PC-9 (cell line): Measurements from ENCODE around the gene UNC13D. TPM values are rescaled to one million over a fixed set of nuclear protein-coding genes. Genes with fewer than 3 reads are reported as not detected.
"Not testable (repeated sequence)": the region's sequence is repeated elsewhere in the genome, so short reads cannot be mapped to it uniquely, and the experiment has no call there.

Experiments
- BruUV-seq: library from RNA; stranded (reverse); fragments of 400-500 nt; replicated peaks from 2 replicates; lab custom pipeline; 2021; lab: Mats Ljungman, UMichigan
- CTCF ChIA-PET: fragments of 300-600 bp; sonication (Branson Sonifier 250); formaldehyde crosslinking; loops from one replicate; lab custom pipeline; 2022; ENCODE audit warnings: antibody characterized with exemption; lab: Charles Lee
- POLR2A ChIA-PET: fragments of 300-600 bp; sonication (Branson Sonifier 250); formaldehyde crosslinking; loops from one replicate; lab custom pipeline; 2022; ENCODE audit warnings: antibody characterized with exemption; ENCODE audit not compliant: unreplicated experiment; lab: Charles Lee
- DNase-seq, 2 experiments: peaks; one replicate each; pipeline versions ENCODE4 v3.0.0 to v3.0.0-alpha.2; 2015 to 2022; ENCODE audit warnings: mixed read lengths in 1 of 2
- H2AFZ ChIP-seq: fragments of 200-600 bp; sonication (generic); 2 replicates; pipeline ENCODE4 v1.8.1; 2017; ENCODE audit warnings: antibody characterized with exemption
- H3F3A ChIP-seq: fragments of 200-600 bp; sonication (generic); 2 replicates; pipeline ENCODE4 v1.8.1; 2017; ENCODE audit warnings: antibody characterized with exemption, mild to moderate bottlenecking, low read depth; ENCODE audit not compliant: insufficient read depth
- H3K27ac ChIP-seq: fragments of 200-600 bp; sonication (generic); 2 replicates; pipeline ENCODE4 v1.6.1; 2016; ENCODE audit warnings: mixed run types
- H3K27me3 ChIP-seq: fragments of 200-600 bp; sonication (generic); 2 replicates; pipeline ENCODE4 v1.6.1; 2016; ENCODE audit warnings: low read depth, mixed run types; ENCODE audit not compliant: insufficient read depth
- H3K36me3 ChIP-seq: fragments of 200-600 bp; sonication (generic); 2 replicates; pipeline ENCODE4 v1.6.1; 2016; ENCODE audit warnings: low read depth, mixed run types
- H3K4me1 ChIP-seq: fragments of 200-600 bp; sonication (generic); replicated peaks from 2 replicates; pipeline ENCODE4 v1.6.1; 2016; ENCODE audit warnings: mixed run types; ENCODE audit not compliant: insufficient read depth
- H3K4me2 ChIP-seq: fragments of 200-600 bp; sonication (generic); 2 replicates; pipeline ENCODE4 v1.6.1; 2017; ENCODE audit warnings: mixed run types
- H3K4me3 ChIP-seq: fragments of 200-600 bp; sonication (generic); 2 replicates; pipeline ENCODE4 v1.6.1; 2016; ENCODE audit warnings: mixed run types
- H3K79me2 ChIP-seq: fragments of 200-600 bp; sonication (generic); 2 replicates; pipeline ENCODE4 v1.6.1; 2017; ENCODE audit warnings: low read depth, mixed run types
- H3K9me2 ChIP-seq: fragments of 200-600 bp; sonication (generic); 2 replicates; pipeline ENCODE4 v1.8.1; 2017; ENCODE audit warnings: mild to moderate bottlenecking; ENCODE audit not compliant: insufficient read depth
- H3K9me3 ChIP-seq: fragments of 200-600 bp; sonication (generic); 2 replicates; pipeline ENCODE4 v1.8.1; 2016; ENCODE audit warnings: low read depth; ENCODE audit not compliant: insufficient read depth
- H4K20me1 ChIP-seq: fragments of 200-600 bp; sonication (generic); 2 replicates; pipeline ENCODE4 v1.8.1; 2017; ENCODE audit not compliant: insufficient read depth
- CTCF ChIP-seq: fragments of 200-600 bp; sonication (generic); conservative IDR thresholded peaks from 2 replicates; pipeline ENCODE4 v1.6.1; 2017; ENCODE audit warnings: mixed run types, antibody characterized with exemption, mild to moderate bottlenecking, moderate library complexity
- EZH2 ChIP-seq: fragments of 200-600 bp; sonication (generic); IDR thresholded peaks from 2 replicates; pipeline ENCODE4 v1.8.0; 2017; ENCODE audit warnings: antibody characterized with exemption, low read depth
- intact Hi-C: fragments of 100-400 bp; cut with micrococcal nuclease; formaldehyde crosslinking; loops from one replicate; pipeline ENCODE4 v1.10.0; 2022; ENCODE audit not compliant: unreplicated experiment
- total RNA-seq: library from RNA; stranded (reverse); gene quantifications from 2 replicates; pipeline ENCODE4 v1.2.3, GENCODE V29; 2021

UNC13D gene
- total RNA-seq, 1 experiment from 2014 or later: 94.4 TPM

DNA sequence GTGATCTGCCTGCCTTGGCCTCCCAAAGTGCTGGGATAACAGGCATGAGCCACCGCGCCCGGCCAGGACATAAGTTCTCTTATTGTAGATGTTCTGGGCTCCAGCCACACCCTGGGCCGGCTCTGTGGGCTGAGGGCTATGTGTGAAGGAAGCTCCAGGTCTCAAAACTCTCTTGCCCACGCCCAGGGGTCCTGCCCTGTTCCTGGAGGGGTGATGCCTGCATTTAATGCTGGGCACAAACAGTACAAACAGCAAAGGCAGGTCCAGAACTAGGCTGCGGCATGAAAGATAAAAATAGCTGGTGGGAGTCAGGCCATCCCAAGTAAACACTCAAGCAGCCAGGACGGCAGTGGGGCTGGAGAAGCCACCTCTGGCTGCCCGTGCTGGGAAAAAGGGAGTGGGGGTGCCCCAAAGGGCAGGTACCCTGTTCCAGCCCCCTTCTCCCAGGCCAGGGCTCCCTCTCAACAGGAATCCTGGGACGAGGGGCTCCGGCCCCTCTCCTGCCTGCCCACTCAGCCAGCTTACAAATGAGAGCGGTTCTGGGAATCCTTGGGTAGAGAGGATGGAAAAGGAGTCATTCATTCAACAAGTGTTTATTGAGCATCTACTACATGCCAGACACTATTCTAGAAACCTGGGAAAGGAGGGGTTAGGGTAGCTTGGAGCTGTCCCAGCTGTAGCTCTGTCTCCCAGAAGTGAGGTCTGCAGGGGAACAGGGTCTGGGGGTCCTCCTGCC is 29.6 kb upstream of the UNC13D start:
- DNase-seq: no peak
- no peak overlapping the region for H3K27ac ChIP-seq

DNA sequence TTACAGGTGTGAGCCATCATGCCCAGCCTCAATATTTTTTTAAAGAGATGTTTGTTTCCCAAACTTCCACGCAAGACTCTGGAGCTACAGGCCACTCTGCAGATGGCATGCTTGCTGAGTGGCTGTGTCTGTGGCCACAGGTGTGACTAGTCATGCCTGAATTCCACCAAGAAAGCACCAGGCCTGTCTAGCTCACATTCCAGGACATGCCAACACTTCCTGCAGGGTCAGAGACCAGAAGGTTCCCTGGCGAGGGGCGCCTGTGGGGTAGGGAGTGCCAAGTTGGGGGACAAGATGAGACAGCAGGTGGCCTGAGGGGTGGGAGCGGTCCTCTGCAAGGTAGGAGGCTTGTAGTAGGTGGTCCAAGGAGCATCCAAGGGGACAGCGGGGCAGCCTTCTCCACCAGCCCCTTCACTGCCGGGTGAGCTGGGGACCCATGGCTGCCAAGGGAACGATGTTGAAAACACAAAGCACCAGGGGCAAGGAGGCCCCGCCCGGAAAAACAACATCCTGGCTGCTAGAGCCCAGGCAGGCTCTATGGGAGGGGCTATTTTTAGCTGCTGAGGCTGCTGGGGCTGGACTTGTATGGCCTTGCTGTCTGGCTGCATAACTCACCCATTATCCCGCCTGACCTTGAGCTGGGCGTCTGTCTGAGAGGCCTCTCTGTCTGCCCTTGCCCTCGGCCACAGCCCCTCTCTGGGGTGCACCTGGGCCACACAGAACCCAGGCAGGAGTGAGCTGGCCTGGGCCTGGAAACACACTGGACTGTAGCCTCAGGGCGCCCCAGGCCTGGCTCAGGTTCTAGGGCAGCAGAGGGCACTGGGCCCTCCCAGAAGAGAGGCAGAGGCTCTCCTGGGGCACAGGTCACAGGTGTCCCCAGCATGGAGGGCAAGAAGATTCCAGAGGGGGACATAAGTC is 28.5 kb upstream of the UNC13D start:
- Histone ChIP-seq H3K9me3 (no peaks in the 10 kb centered on the region), H3K9me2 (no peaks in the 10 kb centered on the region), H4K20me1 (no peaks in the 10 kb centered on the region), H3K4me2 (peak overlapping the region; percentile 70), H3K36me3 (no peaks in the 10 kb centered on the region), H3K27ac (peak overlapping the region; percentile 58), H2AFZ (peak overlapping the region; percentile 63; the same call in 1 of the 2 replicates), H3K27me3 (no peaks in the 10 kb centered on the region), H3K4me3 (no peak overlapping the region; the same call in 1 of the 2 replicates), H3K79me2 (0 out of 2 replicates have a peak, but pooled peaks cover 3% of the 10 kb centered on the region), H3K4me1 (peaks cover 46% of the 10 kb centered on the region), H3F3A (peaks cover 46% of the 10 kb centered on the region)
- no peak for TF ChIP-seq CTCF
- no peak for TF ChIP-seq EZH2
- BruUV-seq: no TSS peak
- ChIA-PET POLR2A (interaction anchor here (0.7 to 2.5 kb wide), 6 partner anchors 18 to 434 kb away, joined by 3 to 16 read pairs (median 10); partner anchors contain the start of gene WBP2), CTCF (interaction anchor here (0.6 to 1.8 kb wide), 5 partner anchors 14 to 201 kb away, joined by 3 to 18 read pairs (median 7); partner anchors contain the start of gene WBP2)
- intact Hi-C loops: loop anchor here (1.0 kb wide), 1 partner anchor 17 kb away; the partner anchor contains the start of gene WBP2
- DNase-seq: peak; percentile 84 to 87

More for the DNA sequence above, 29.6 kb upstream of the UNC13D start:
- peaks cover 47% of the 10 kb centered on the region for H3F3A ChIP-seq
- TF ChIP-seq EZH2 (no peak), CTCF (no peak)
- H3K4me3 ChIP-seq: no peak overlapping the region
- no peaks in the 10 kb centered on the region for H3K9me2 ChIP-seq
- ChIA-PET POLR2A (interaction anchor here (2.5 kb wide), 1 partner anchor 19 kb away, joined by 16 read pairs; the partner anchor contains the start of gene WBP2), CTCF (interaction anchor here (0.6 to 0.8 kb wide), 3 partner anchors 18 to 200 kb away, joined by 3 read pairs; partner anchors contain the start of gene WBP2)
- no peak overlapping the region for H2AFZ ChIP-seq
- BruUV-seq: TSS peak; percentile 37
- H3K9me3 ChIP-seq: no peaks in the 10 kb centered on the region
- peak overlapping the region; percentile 70; the same call in 1 of the 2 replicates for H3K4me2 ChIP-seq
- peaks cover 46% of the 10 kb centered on the region for H3K4me1 ChIP-seq
- intact Hi-C loops: no loop called here
- H3K79me2 ChIP-seq: 0 out of 2 replicates have a peak, but pooled peaks cover 3% of the 10 kb centered on the region
- H3K27me3 ChIP-seq: no peaks in the 10 kb centered on the region
- no peaks in the 10 kb centered on the region for H4K20me1 ChIP-seq
- H3K36me3 ChIP-seq: no peaks in the 10 kb centered on the region

DNA sequence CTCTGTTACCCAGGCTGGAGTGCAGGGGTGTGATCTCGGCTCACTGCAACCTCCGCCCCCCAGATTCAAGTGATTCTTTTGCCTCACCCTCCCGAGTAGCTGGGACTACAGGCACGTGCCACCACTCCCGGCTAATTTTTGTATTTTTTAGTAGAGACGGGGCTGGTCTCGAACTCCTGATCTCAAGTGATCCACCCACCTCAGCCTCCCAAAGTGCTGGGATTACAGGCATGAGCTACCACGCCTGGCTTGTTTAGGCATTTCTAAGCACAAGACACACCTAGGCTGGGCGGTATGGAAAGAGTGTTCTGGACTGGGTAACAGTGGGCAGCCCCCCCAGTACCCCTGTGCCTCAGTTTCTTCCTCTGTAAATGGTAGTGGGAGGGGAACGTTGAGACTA is 26.0 kb upstream of the UNC13D start:
- H3K79me2 ChIP-seq, intact Hi-C loops, CTCF ChIA-PET, H3K27ac ChIP-seq, BruUV-seq, POLR2A ChIA-PET, DNase-seq, H2AFZ ChIP-seq, H3K4me3 ChIP-seq, H3K36me3 ChIP-seq, H3K4me2 ChIP-seq, H3K27me3 ChIP-seq, H4K20me1 ChIP-seq, H3K9me2 ChIP-seq, H3K9me3 ChIP-seq: not testable (repeated sequence)
- Histone ChIP-seq H3F3A (peaks cover 22% of the 10 kb centered on the region; the same call in 1 of the 2 replicates), H3K4me1 (peaks cover 28% of the 10 kb centered on the region)
